ENCODE results near the gene A1CF. TPM values are rescaled to one million over a fixed set of nuclear protein-coding genes. Genes with fewer than 3 reads are reported as not detected.

A1CF gene
- total and polyA plus RNA-seq, 2 of the 8 experiments (the other 6 are each of a cell fraction or from before 2014, with no cell fraction given): not detected

DNA sequence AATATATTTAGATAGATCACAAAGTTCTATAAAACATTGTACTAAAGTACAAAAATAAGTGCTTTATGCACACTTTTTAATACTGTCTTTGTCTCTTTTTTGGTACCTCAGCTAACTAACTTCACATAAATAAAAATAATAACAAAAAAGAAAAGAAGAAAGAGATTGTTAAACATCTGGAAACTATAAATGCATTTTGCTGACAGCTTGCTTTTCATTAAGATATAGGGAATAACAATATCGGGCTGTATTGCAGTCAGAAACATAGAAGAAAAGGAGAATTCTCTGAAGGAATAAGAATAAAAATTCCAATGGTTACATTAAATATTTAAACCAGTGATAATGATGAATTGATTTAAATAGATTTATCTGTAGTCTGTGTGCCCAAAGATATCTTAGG, 85.8 kb downstream of the A1CF start:
- TF ChIP-seq SIRT6 (IDR thresholded peaks at IDR 0.05; ENCODE audit: low read length): no peak
- TF ChIP-seq ASH2L (IDR thresholded peaks at IDR 0.05; ENCODE audit: low read length): no peak
- no peak for TF ChIP-seq RAD21 (IDR thresholded peaks at IDR 0.05 in 1 of 2, conservative IDR thresholded peaks at IDR 0.05 in 1 of 2; ENCODE audit: low read depth in 2 of 2, low read length in 2 of 2)
- TF ChIP-seq CEBPB (IDR thresholded peaks at IDR 0.05; ENCODE audit: low read depth, low read length): no peak
- TF ChIP-seq, protein P1, sequence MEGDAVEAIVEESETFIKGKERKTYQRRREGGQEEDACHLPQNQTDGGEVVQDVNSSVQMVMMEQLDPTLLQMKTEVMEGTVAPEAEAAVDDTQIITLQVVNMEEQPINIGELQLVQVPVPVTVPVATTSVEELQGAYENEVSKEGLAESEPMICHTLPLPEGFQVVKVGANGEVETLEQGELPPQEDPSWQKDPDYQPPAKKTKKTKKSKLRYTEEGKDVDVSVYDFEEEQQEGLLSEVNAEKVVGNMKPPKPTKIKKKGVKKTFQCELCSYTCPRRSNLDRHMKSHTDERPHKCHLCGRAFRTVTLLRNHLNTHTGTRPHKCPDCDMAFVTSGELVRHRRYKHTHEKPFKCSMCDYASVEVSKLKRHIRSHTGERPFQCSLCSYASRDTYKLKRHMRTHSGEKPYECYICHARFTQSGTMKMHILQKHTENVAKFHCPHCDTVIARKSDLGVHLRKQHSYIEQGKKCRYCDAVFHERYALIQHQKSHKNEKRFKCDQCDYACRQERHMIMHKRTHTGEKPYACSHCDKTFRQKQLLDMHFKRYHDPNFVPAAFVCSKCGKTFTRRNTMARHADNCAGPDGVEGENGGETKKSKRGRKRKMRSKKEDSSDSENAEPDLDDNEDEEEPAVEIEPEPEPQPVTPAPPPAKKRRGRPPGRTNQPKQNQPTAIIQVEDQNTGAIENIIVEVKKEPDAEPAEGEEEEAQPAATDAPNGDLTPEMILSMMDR (IDR thresholded peaks at IDR 0.05; ENCODE audit: control extremely low read depth in 1 of 3, insufficient read depth in 1 of 3, low read depth in 1 of 3, low read length in 3 of 3): no peak
- no peak for TF ChIP-seq GABPA (IDR thresholded peaks at IDR 0.05; ENCODE audit: borderline replicate concordance, insufficient read depth, low read length)
- TF ChIP-seq, protein P2, sequence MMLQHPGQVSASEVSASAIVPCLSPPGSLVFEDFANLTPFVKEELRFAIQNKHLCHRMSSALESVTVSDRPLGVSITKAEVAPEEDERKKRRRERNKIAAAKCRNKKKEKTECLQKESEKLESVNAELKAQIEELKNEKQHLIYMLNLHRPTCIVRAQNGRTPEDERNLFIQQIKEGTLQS (IDR thresholded peaks at IDR 0.05; ENCODE audit: insufficient read depth, low read depth, low read length): no peak
- no peak for TF ChIP-seq HDAC6 (IDR thresholded peaks at IDR 0.05; ENCODE audit: low read depth, low read length)
- TF ChIP-seq SP2 (IDR thresholded peaks at IDR 0.05; ENCODE audit: low read length): no peak
- no peak for TF ChIP-seq KDM4A (IDR thresholded peaks at IDR 0.05; ENCODE audit: low read depth, low read length, severe bottlenecking)
- H3K27ac ChIP-seq (ENCODE audit: low read depth, low read length): no peak overlapping the region
- POLR2A ChIA-PET (ENCODE audit: partially characterized antibody): no interaction called here
- H2BK5ac ChIP-seq (ENCODE audit: low read depth, low read length): no peak overlapping the region
- H3K18ac ChIP-seq (ENCODE audit: extremely low read depth, low read length): no peak overlapping the region
- no peak overlapping the region for H2BK15ac ChIP-seq (ENCODE audit: low read length)
- no peak overlapping the region for H3K14ac ChIP-seq (ENCODE audit: insufficient read length)
- H3K79me1 ChIP-seq (ENCODE audit: low read depth, low read length): no peaks in the 10 kb centered on the region
- H4K20me1 ChIP-seq (replicated peaks in 1 of 2; ENCODE audit: control insufficient read depth in 1 of 2, insufficient read depth in 2 of 2, low read length in 2 of 2): no peaks in the 10 kb centered on the region
- no peak overlapping the region for H3K23ac ChIP-seq (ENCODE audit: insufficient read length)
- no peak overlapping the region for H2AK5ac ChIP-seq (ENCODE audit: low read depth, low read length)
- no peak for DNase-seq (ENCODE audit: low read depth in 1 of 2, low spot score in 2 of 2)
- H3K23me2 ChIP-seq (ENCODE audit: low read depth, low read length): no peaks in the 10 kb centered on the region
- no peak overlapping the region for H2BK120ac ChIP-seq (replicated peaks; ENCODE audit: low read depth, low read length)
- no peak overlapping the region for H3K9ac ChIP-seq (replicated peaks in 1 of 4; ENCODE audit: extremely low read depth in 1 of 4, low read depth in 3 of 4, low read length in 3 of 4)
- no peak overlapping the region for H4K5ac ChIP-seq (ENCODE audit: insufficient read length, low read depth, low read length)
- no peak for FAIRE-seq
- H4K8ac ChIP-seq (ENCODE audit: extremely low read depth, insufficient read depth, low read length): no peak overlapping the region
- H2AFZ ChIP-seq (ENCODE audit: low read length): no peak overlapping the region
- 76% methylated on average over 1 of the region's 1 CpG; no CpG with 5 or more reads in 1 of the 2 experiments for WGBS, 2 experiments (ENCODE audit: extremely low coverage in 1 of 2, insufficient coverage in 1 of 2, insufficient read length in 1 of 2, insufficient replicate concordance in 2 of 2, low coverage in 1 of 2, low lambda C conversion rate in 2 of 2, missing lambda C conversion rate in 1 of 2)
- CTCF ChIA-PET (ENCODE audit: partially characterized antibody): no interaction called here
- H3K56ac ChIP-seq (replicated peaks; ENCODE audit: insufficient read length, low read depth, low read length): no peak overlapping the region
- no peak overlapping the region for H3K4me3 ChIP-seq (ENCODE audit: extremely low read depth in 1 of 4, insufficient read depth in 2 of 4, low read depth in 3 of 4, low read length in 4 of 4)
- H3K4ac ChIP-seq (replicated peaks; ENCODE audit: insufficient read length, low read depth, low read length): no peak overlapping the region
- H4K91ac ChIP-seq (replicated peaks; ENCODE audit: insufficient read length, low read length): no peak overlapping the region
- H3K79me2 ChIP-seq (ENCODE audit: control insufficient read depth in 1 of 2, insufficient read depth in 2 of 2, low read length in 2 of 2): no peaks in the 10 kb centered on the region
- H3K27me3 ChIP-seq (replicated peaks in 1 of 4; ENCODE audit: control insufficient read depth in 3 of 4, extremely low read depth in 1 of 4, insufficient read depth in 3 of 4, low read length in 3 of 4): no peaks in the 10 kb centered on the region
- H3K9me3 ChIP-seq (ENCODE audit: insufficient read depth in 2 of 2, low read depth in 1 of 2, low read length in 1 of 2): no peaks in the 10 kb centered on the region
- no peak overlapping the region for H2BK12ac ChIP-seq (ENCODE audit: low read depth, low read length)
- no peak overlapping the region for H3K4me2 ChIP-seq (ENCODE audit: insufficient read depth in 1 of 2, low read depth in 2 of 2, low read length in 2 of 2)
- no peaks in the 10 kb centered on the region for H3K36me3 ChIP-seq (ENCODE audit: control insufficient read depth in 2 of 4, insufficient read depth in 4 of 4, low read length in 3 of 4)
- H3K4me1 ChIP-seq (replicated peaks in 1 of 4; ENCODE audit: control insufficient read depth in 3 of 4, insufficient read depth in 4 of 4, low read length in 3 of 4): no peaks in the 10 kb centered on the region
- no peak overlapping the region for H2BK20ac ChIP-seq (ENCODE audit: low read length)
